COLO829 (cell line): Measurements from ENCODE around the gene ZBTB38.
A peak's percentile ranks its signal among the peaks of the same experiment; 100 is the strongest.

Source experiments
- DNase-seq: peaks from one replicate; pipeline ENCODE4 v3.0.0; 2012; ENCODE audit warnings: low spot score

ZBTB38 gene

DNA sequence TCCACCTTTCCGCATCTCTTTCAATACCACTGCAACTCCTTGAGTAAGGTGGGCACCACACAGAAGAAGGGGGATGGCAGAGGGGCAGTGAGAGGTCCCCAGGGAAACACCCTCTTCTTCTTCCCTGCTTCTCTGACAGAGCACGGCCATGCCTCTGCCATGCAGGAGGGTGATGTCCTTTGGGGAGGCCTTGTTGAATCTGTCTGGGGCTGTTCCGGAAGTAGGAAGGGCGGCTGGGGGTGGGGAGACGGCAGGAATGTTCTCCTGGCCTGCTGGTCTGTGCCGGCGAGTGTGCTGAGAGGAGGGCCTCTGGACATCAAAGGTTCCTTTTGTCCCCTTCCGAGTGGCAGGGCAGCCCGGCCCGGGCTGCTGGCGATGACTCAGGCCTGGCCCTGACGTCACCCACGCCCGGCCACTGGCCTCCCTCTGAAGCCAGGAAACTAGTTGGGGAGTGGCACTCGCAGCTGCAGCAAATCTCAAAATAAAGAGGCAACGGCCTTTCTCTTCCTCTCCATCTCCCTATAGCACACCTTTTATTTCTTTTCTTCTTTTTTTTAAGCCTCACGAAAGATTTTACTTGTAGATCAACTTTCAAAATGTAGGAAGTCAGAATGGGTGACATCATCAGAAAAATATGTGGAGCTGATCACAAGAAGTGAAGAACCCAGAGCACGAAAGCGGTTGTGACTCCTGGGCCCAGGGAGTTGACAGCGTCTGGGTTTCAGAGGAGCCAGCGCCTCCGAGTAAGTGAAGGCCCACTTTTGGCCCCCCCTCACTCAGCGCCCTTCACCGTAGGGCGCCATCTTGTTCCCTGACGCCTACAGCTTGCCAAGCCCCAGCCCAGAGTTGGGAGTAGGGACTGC lies at the start of gene ZBTB38:
Gene ZBTB38, plus strand, starts transcription at position 443 of the 863 bp plus-strand sequence. CDS start 73,885 bp downstream, outside the sequence.
- peak; percentile 98 for DNase-seq

GRCh38 chr3:141320399-141321108 lies 47.8 kb upstream of the ZBTB38 start:
- no peak for DNase-seq

GRCh38 chr3:141321109-141321497 lies 47.2 kb upstream of the ZBTB38 start:
- no peak for DNase-seq

GRCh38 chr3:141323936-141324704 lies 44.2 kb upstream of the ZBTB38 start:
- no peak for DNase-seq

GRCh38 chr3:141326123-141326522 lies 42.2 kb upstream of the ZBTB38 start:
- DNase-seq: no peak

DNA sequence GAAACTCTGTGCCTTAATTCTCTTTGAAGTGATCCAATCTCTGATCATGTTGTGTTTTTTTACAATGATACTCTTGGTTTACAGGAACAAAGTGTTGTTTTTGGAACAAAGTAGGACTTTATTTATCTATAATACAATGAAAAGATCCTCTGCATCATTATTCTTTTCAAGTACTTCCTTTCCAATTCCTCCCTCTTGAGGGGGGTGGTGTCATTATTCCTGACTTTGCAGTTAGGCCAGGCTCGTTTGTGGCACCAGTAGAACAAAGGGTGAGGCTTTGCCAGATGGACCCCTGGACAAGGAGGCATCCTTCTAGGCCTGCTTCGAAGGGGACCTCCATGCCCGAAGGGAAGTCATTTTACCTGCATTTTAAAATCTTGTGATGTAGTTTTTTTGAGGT lies 41.7 kb upstream of the ZBTB38 start:
- no peak for DNase-seq

GRCh38 chr3:141328286-141329166 lies 39.8 kb upstream of the ZBTB38 start:
- no peak for DNase-seq

DNA sequence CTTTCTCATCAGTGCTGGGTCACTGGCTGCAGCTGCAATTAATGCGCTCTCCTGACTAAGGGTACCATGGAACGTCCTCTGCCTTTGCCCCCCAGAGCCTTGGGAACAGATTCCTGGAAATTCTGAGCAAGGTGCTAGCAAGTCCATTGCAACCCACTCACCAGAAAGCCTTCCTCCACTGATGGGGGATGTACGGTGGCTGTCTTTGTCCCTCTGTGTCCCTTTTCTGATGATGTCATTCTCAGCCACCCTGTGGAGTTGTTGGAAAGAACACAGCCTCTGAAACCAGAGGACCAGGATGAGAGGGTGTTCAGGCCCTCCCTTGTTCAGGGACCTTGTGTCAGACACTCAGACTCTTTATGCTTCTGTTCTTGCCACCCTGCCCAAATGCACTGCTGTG lies 38.1 kb upstream of the ZBTB38 start:
- no peak for DNase-seq

DNA sequence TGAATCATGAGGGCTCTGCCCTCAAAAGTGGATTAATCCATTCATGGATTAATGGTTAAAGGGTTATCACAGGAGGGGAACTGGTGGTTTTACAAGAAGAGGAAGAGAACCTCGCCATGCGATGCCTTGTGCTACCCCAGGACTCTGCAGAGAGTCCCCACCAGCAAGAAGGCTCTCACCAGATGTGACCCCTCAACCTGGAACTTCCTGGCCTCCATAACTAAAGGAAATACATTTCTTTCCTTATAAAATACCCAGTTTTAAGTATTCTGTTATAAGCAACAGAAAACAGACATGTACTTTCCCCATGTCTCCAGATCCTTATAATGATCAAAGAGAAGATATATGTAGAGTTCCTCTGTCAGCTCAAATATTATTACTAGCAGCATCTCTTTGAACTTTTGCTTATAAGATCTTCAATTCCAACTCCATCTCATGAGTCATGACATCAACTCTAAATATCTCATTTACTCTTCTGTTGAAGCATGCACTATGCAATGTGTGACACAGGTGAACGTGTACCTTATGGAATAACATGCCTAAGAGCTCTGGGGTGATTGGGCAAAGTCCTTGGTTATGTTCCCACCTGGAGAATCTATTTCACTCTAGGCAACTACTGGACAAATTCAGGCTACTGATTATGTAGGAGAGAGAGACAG lies 37.5 kb upstream of the ZBTB38 start:
- DNase-seq: no peak

DNA sequence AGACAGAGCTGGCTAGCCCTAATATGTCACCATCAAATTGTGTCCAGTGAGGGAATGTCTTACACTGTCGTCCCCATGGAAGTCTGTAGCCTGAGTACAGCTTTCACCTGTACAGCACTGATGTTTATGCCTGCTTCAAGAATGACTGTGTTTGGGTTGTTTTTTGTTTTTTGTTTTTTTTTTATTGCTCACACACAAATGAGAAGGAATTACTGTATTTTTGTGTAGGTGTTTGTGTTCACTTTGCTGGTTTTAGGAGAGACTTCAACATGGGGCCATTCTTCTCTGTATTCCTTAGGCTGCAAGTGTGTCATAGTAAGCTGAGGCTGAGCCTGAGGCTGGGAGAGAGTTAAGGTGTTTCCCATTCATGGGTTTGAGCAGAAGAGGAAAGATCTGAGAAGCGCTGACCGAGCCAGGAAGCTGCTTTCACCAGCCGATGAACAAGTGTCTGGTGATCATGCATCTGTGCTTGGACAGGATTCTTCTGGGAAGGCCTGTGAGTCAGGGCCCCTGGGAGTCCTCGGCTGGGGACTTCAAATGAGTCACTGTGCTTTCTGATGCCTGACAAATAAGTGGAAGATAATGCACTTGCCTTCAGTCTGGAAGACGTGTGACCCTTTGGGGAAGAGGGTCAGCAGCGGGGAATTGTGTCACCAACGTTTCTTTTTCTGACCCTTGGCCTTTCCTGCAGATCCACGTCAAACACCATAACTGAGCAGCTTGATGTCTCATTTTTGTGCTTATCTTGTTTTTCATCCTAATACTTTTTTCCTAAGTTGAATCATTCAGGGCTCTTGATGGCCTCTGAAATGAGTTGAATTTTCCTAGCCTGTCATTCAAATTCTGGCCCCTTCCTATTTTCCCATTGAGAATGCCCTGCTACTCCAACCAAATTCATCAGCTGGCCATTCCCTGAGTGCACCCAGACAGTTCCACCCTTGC lies 36.7 kb upstream of the ZBTB38 start:
- peak; percentile 98 for DNase-seq

GRCh38 chr3:141332416-141332815 lies 35.9 kb upstream of the ZBTB38 start:
- DNase-seq: no peak

DNA sequence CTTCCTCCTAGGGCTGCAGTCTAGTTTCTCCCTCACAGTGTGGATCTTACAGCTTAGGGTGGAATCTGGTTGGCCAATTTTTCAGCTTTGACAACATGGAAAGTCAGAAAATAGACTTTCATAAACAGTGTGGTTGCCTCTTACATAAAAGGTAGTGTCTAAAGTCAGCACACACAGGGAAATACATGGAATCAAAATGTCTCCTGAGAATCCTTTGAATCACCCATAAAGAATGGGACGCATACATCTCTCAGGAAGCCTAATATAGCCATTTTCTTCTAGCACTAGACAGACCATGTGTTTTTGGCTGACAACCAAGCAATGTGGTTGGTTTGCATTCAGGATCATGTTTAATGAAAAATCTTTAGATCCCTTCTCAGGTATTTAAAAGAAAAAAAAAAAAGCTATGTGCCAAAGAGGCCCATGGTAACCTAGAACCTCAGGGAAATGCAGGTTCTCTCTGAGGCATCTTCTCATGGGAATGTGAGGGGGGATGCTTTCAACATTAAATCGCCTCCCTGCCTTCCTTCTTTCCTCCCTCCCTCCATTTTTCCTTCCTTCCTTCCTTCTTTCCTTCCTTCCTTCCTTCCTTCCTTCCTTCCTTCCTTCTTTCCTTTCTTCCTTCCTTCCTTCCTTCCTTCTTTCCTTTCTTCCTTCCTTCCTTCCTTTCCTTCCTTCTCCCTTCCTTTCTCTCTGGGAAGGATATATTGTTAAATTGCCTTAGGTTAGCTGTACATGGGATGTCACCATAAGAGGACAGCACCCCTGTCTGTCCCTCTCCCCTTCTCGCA lies 34.3 kb upstream of the ZBTB38 start:
- DNase-seq: no peak

- no peak for DNase-seq
Observed at GRCh38 chr3:141334627-141335250, 33.6 kb upstream of the ZBTB38 start.

DNA sequence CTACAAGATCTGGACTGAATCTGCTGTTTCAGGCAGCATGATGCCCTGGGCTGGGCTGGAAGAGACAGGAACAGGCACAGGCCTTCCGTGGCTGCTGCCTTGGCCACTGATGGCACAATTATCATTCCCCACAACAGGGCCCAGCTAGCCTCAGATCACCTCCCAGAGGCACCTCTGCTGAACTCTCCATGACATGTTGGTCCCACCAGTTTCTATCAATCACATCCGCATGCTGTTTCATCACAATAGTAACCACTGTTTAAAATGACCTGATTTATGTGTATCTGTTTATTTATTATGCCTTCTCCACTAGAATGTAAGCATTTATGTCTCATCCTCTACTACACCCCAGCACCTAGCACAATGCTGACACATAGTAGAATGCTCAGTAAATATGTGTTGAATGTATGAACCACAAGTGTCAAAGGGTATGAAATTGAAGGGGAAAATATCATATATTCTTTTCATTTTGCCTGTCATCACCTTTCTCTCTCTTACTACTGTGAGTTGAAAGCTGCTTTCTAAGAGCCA lies 32.7 kb upstream of the ZBTB38 start:
- DNase-seq: peak; percentile 72

- peak; percentile 53 for DNase-seq
Observed at GRCh38 chr3:141336672-141337522, 31.4 kb upstream of the ZBTB38 start.

DNA sequence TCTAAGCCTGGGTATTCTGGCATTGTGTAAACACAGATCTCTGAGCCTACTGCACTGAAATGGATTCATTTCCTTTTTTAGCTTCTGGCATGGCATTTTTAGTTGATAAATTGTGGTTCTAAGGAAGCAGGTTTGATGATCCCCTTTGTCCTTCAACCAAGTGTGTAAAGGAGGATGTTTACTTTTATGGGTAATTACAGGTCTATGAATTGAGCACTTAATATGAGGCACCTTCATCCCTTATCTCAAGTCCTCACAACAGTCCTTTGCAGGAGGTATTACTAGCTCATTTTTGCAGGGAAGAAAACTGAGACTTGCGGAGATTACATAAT lies 30.8 kb upstream of the ZBTB38 start:
- DNase-seq: no peak

- DNase-seq: no peak
Observed at GRCh38 chr3:141337991-141338390, 30.3 kb upstream of the ZBTB38 start.

- DNase-seq: no peak
Observed at GRCh38 chr3:141338881-141339280, 29.4 kb upstream of the ZBTB38 start.
